Colonic mucosa (tissue), 4 donors: ENCODE results near the gene FSD1L. TPM values are rescaled to one million over a fixed set of nuclear protein-coding genes. Genes with fewer than 3 reads are reported as not detected.
A peak's percentile ranks its signal among the peaks of the same experiment; 100 is the strongest.

Source experiments
- DNase-seq: peaks from one replicate; pipeline ENCODE4 v3.0.0-alpha.2; 2020
- H3K27ac ChIP-seq: fragments of 200-600 bp; one replicate; pipeline ENCODE4 v1.8.0; 2021
- H3K27me3 ChIP-seq: fragments of 200-600 bp; one replicate; pipeline ENCODE4 v1.8.0; 2021
- H3K36me3 ChIP-seq: fragments of 200-600 bp; one replicate; pipeline ENCODE4 v1.8.0; 2021
- H3K4me1 ChIP-seq: fragments of 200-600 bp; one replicate; pipeline ENCODE4 v1.8.0; 2021; ENCODE audit warnings: mild to moderate bottlenecking
- H3K4me3 ChIP-seq: fragments of 200-600 bp; one replicate; pipeline ENCODE4 v1.8.0; 2021
- H3K9ac ChIP-seq, 2 donors: one replicate each; pipeline ENCODE4 v1.7.0; 2013; ENCODE audit warnings: control low read depth in 2 of 2, low read depth in 2 of 2, low read length in 2 of 2
- H3K9me3 ChIP-seq: fragments of 200-600 bp; one replicate; pipeline ENCODE4 v1.8.0; 2021
- CTCF ChIP-seq: fragments of 200-600 bp; IDR thresholded peaks from one replicate; pipeline ENCODE4 v1.8.0; 2022; ENCODE audit warnings: antibody characterized with exemption, mild to moderate bottlenecking
- intact Hi-C: fragments of 100-400 bp; cut with DNase I; formaldehyde crosslinking; loops from one replicate; pipeline ENCODE4 v1.14.1; 2022
- total RNA-seq, 2 donors: library from RNA; stranded (reverse); fragmentation: NEBNext Ultra II Directional in 1 of 2; extraction: Animal tissue kit (Norgen Biotek cat#: 25700) in 1 of 2; gene quantifications; one replicate each; pipeline ENCODE4 v1.2.1, GENCODE V29; 2021
- donor health status: healthy.
- donor health status: DM: no; HTN: no; CAD: no.
- donor health status: DM: no; HTN: no; CAD: no.

Gene FSD1L
- total RNA-seq, 2 donors from 2014 or later: 4.3 to 6.0 TPM

DNA sequence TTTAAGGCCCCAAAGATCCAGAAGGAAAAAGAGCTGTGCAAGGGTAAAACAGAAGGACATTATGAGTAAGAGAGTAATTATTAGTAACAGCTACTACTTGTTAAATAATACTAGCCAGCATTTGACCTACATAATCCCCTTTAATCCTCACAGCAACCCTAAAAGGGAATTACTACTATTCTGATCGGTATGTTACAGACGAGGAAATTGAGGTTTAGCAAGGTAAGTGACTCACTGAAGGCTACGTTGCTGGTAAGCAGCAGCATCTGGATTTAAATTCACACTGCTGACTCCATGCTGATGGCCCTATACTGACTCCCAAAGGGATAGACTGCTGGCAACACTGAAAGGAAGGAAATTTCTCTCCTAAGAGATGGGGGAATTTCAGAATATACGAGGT is 3.7 kb upstream of the FSD1L start:
- intact Hi-C loops: no loop called here
- no peak for TF ChIP-seq CTCF
- no peak overlapping the region for H3K4me3 ChIP-seq

GRCh38 chr9:105445203-105445881 is 2.5 kb upstream of the FSD1L start:
- Histone ChIP-seq H3K9me3 (no peaks in the 10 kb centered on the region), H3K9ac (no peak overlapping the region)

More for the DNA sequence above, 3.7 kb upstream of the FSD1L start:
- no peaks in the 10 kb centered on the region for H3K9me3 ChIP-seq
- no peaks in the 10 kb centered on the region for H3K36me3 ChIP-seq
- no peaks in the 10 kb centered on the region for H3K27me3 ChIP-seq
- no peak for DNase-seq
- H3K27ac ChIP-seq: no peak overlapping the region
- peaks cover under 1% of the 10 kb centered on the region for H3K4me1 ChIP-seq
- no peak overlapping the region for H3K9ac ChIP-seq

DNA sequence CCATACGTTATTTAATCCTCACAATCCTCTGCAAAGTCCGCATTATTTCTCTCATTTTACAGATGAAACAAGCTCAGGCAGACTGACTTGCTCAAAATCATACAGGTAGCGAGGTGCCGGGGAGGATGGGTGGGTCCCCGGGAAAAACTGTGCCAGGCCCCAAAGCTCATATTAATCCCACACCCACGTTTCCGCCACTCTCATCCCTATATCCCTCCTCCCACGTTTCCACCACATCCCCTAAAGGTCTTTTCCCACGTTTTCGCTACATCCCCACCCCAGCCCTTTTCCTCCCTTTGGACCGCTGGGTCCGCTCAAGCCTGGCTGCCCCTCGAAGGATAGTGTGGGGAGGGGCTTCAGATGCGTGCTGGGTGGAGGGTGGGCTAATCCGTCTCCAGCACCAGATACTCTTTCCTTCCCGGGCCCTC is 434 bp upstream of the FSD1L start:
- intact Hi-C loops: no loop called here
- H3K4me3 ChIP-seq: peak overlapping the region; percentile 90

More at GRCh38 chr9:105445203-105445881, 2.5 kb upstream of the FSD1L start:
- H3K27me3 ChIP-seq: no peaks in the 10 kb centered on the region
- DNase-seq: no peak
- peaks cover 3% of the 10 kb centered on the region for H3K4me1 ChIP-seq
- no peak for TF ChIP-seq CTCF
- no peaks in the 10 kb centered on the region for H3K36me3 ChIP-seq
- intact Hi-C loops: no loop called here
- H3K27ac ChIP-seq: no peak overlapping the region
- H3K4me3 ChIP-seq: no peak overlapping the region

GRCh38 chr9:105449081-105449480 is 1.2 kb downstream of the FSD1L start:
- no peak for TF ChIP-seq CTCF
- Histone ChIP-seq H3K27ac (no peak overlapping the region), H3K4me1 (peaks cover 3% of the 10 kb centered on the region), H3K4me3 (peak overlapping the region; percentile 90), H3K27me3 (no peaks in the 10 kb centered on the region), H3K9ac (peak overlapping the region in 1 of 2 donors; percentile 86), H3K9me3 (no peaks in the 10 kb centered on the region), H3K36me3 (no peaks in the 10 kb centered on the region)
- no peak for DNase-seq
- intact Hi-C loops: no loop called here

More for the DNA sequence above, 434 bp upstream of the FSD1L start:
- no peak for TF ChIP-seq CTCF
- no peak for DNase-seq
- Histone ChIP-seq H3K9ac (peak overlapping the region; percentile 77 to 79), H3K9me3 (no peaks in the 10 kb centered on the region), H3K27me3 (no peaks in the 10 kb centered on the region), H3K27ac (peak overlapping the region; percentile 58), H3K36me3 (no peaks in the 10 kb centered on the region), H3K4me1 (peaks cover 3% of the 10 kb centered on the region)

DNA sequence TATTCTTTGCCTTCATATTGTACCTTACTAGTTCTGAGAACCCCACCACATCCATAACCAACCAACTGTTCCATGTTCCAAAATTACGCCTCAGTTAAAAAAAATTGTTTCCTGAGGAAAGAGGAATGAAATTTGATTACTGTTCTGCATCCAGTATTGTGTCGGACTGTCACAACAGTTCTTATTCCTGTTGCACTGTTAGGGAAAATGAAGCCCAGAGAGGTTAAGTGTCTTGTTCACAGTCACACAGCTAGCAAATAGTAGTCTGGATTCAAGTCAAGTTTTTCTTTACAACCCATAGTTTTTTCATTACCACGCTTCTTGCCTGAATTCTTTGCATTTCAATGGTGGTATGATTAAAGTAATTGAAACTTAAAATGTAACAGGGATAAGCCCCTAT is 4.4 kb downstream of the FSD1L start:
- H3K36me3 ChIP-seq: no peaks in the 10 kb centered on the region
- intact Hi-C loops: no loop called here
- H3K4me3 ChIP-seq: no peak overlapping the region
- H3K4me1 ChIP-seq: peaks cover 3% of the 10 kb centered on the region
- TF ChIP-seq CTCF: no peak
- no peak overlapping the region for H3K9ac ChIP-seq
- H3K9me3 ChIP-seq: no peaks in the 10 kb centered on the region
- DNase-seq: no peak
- no peak overlapping the region for H3K27ac ChIP-seq
- no peaks in the 10 kb centered on the region for H3K27me3 ChIP-seq
